Activated CD8-positive, alpha-beta memory T cell treated with anti-CD3 and anti-CD28 coated beads, Interleukin-2, amount 10 ng/mL, durations not matched to agents 7 days and 5 days (primary cell): Measurements from ENCODE around the gene CDK15. TPM values are rescaled to one million over a fixed set of nuclear protein-coding genes. Genes with fewer than 3 reads are reported as not detected.
"Not testable (repeated sequence)": the region's sequence is repeated elsewhere in the genome, so short reads cannot be mapped to it uniquely, and the experiment has no call there.

Experiments used
- ATAC-seq: fragments of 150-1000 bp; cut with Tn5 transposase; one replicate; pipeline ENCODE4 v1.10.0; 2021; ENCODE audit warnings: moderate library complexity
- CTCF ChIA-PET: fragments of 350-600 bp; sonication (Branson Sonifier 250); formaldehyde crosslinking; loops from one replicate; lab custom pipeline; 2021; ENCODE audit warnings: antibody characterized with exemption; lab: Charles Lee
- DNase-seq: peaks from one replicate; pipeline ENCODE4 v3.0.0-alpha.2; 2020
- H3K27ac Mint-ChIP-seq: one replicate; pipeline ENCODE4 v1.8.0; 2021; ENCODE audit warnings: mild to moderate bottlenecking, mixed read lengths
- H3K27me3 Mint-ChIP-seq: one replicate; pipeline ENCODE4 v1.8.0; 2021; ENCODE audit warnings: mixed read lengths
- H3K36me3 Mint-ChIP-seq: one replicate; pipeline ENCODE4 v1.8.0; 2021; ENCODE audit warnings: mild to moderate bottlenecking, mixed read lengths
- H3K4me1 Mint-ChIP-seq: one replicate; pipeline ENCODE4 v1.8.0; 2021; ENCODE audit warnings: mixed read lengths
- H3K4me3 Mint-ChIP-seq: one replicate; pipeline ENCODE4 v1.8.0; 2021; ENCODE audit warnings: mild to moderate bottlenecking, moderate library complexity, mixed read lengths
- H3K9me3 Mint-ChIP-seq: one replicate; pipeline ENCODE4 v1.8.0; 2022; ENCODE audit warnings: low read depth, mixed read lengths
- total RNA-seq, 2 experiments: library from RNA; stranded (reverse); gene quantifications; one replicate each; pipeline ENCODE4 v1.2.3, GENCODE V29; 2021

CDK15 gene
- total RNA-seq, 2 experiments from 2014 or later = not detected

GRCh38 chr2:201821080-201821479 lies 14.7 kb downstream of the CDK15 start:
- Mint-ChIP-seq H3K9me3 (no peaks in the 10 kb centered on the region), H3K36me3 (no peaks in the 10 kb centered on the region), H3K27me3 (peaks cover 14% of the 10 kb centered on the region), H3K4me1 (no peaks in the 10 kb centered on the region), H3K4me3 (no peak overlapping the region), H3K27ac (no peak overlapping the region)
- DNase-seq (no peak), ATAC-seq (no peak)
- CTCF ChIA-PET = no interaction called here

- H3K27me3 Mint-ChIP-seq = peaks cover 20% of the 10 kb centered on the region
- H3K36me3 Mint-ChIP-seq = no peaks in the 10 kb centered on the region
- DNase-seq (no peak), ATAC-seq (no peak)
- no peaks in the 10 kb centered on the region for H3K9me3 Mint-ChIP-seq
- H3K4me1 Mint-ChIP-seq = no peaks in the 10 kb centered on the region
- no peak overlapping the region for H3K27ac Mint-ChIP-seq
- CTCF ChIA-PET = no interaction called here
- H3K4me3 Mint-ChIP-seq = no peak overlapping the region
Measured at GRCh38 chr2:201824212-201824611, 17.9 kb downstream of the CDK15 start.

GRCh38 chr2:201827621-201828020 lies 21.3 kb downstream of the CDK15 start:
- no peaks in the 10 kb centered on the region for H3K36me3 Mint-ChIP-seq
- H3K4me3 Mint-ChIP-seq = no peak overlapping the region
- peaks cover 20% of the 10 kb centered on the region for H3K27me3 Mint-ChIP-seq
- no peak overlapping the region for H3K27ac Mint-ChIP-seq
- no peak for ATAC-seq
- CTCF ChIA-PET = no interaction called here
- H3K9me3 Mint-ChIP-seq = no peaks in the 10 kb centered on the region
- H3K4me1 Mint-ChIP-seq = peaks cover 2% of the 10 kb centered on the region
- DNase-seq = no peak

GRCh38 chr2:201828220-201828619 lies 21.9 kb downstream of the CDK15 start:
- peaks cover 19% of the 10 kb centered on the region for H3K27me3 Mint-ChIP-seq
- H3K4me3 Mint-ChIP-seq = no peak overlapping the region
- ATAC-seq = no peak
- no peaks in the 10 kb centered on the region for H3K36me3 Mint-ChIP-seq
- no peak for DNase-seq
- CTCF ChIA-PET = interaction anchor here (1.2 kb wide), 1 partner anchor 11 kb away, joined by 3 read pairs; no protein-coding TSS in a partner anchor
- H3K9me3 Mint-ChIP-seq = no peaks in the 10 kb centered on the region
- H3K4me1 Mint-ChIP-seq = peaks cover 2% of the 10 kb centered on the region
- H3K27ac Mint-ChIP-seq = no peak overlapping the region

GRCh38 chr2:201830666-201831065 lies 24.3 kb downstream of the CDK15 start:
- H3K27me3 Mint-ChIP-seq = peaks cover 14% of the 10 kb centered on the region
- H3K4me1 Mint-ChIP-seq = peaks cover 2% of the 10 kb centered on the region
- DNase-seq (no peak), ATAC-seq (no peak)
- no peaks in the 10 kb centered on the region for H3K9me3 Mint-ChIP-seq
- no peak overlapping the region for H3K27ac Mint-ChIP-seq
- CTCF ChIA-PET = no interaction called here
- H3K36me3 Mint-ChIP-seq = no peaks in the 10 kb centered on the region
- H3K4me3 Mint-ChIP-seq = no peak overlapping the region

- CTCF ChIA-PET = no interaction called here
- Mint-ChIP-seq H3K4me1 (peaks cover 2% of the 10 kb centered on the region), H3K27ac (no peak overlapping the region), H3K9me3 (no peaks in the 10 kb centered on the region), H3K36me3 (no peaks in the 10 kb centered on the region), H3K4me3 (no peak overlapping the region), H3K27me3 (peaks cover 15% of the 10 kb centered on the region)
- no peak for ATAC-seq
- no peak for DNase-seq
Measured at GRCh38 chr2:201831469-201831868, 25.1 kb downstream of the CDK15 start.

- Mint-ChIP-seq H3K9me3 (no peaks in the 10 kb centered on the region), H3K36me3 (no peaks in the 10 kb centered on the region), H3K27me3 (peaks cover 9% of the 10 kb centered on the region), H3K4me3 (no peak overlapping the region), H3K27ac (no peak overlapping the region), H3K4me1 (peaks cover 2% of the 10 kb centered on the region)
- CTCF ChIA-PET = no interaction called here
- DNase-seq (no peak), ATAC-seq (no peak)
Measured at GRCh38 chr2:201833781-201834180, 27.4 kb downstream of the CDK15 start.

- Mint-ChIP-seq H3K27me3 (peaks cover 15% of the 10 kb centered on the region), H3K4me1 (peaks cover 2% of the 10 kb centered on the region), H3K27ac (no peak overlapping the region), H3K36me3 (no peaks in the 10 kb centered on the region), H3K4me3 (no peak overlapping the region), H3K9me3 (no peaks in the 10 kb centered on the region)
- no peak for DNase-seq
- no peak for ATAC-seq
- CTCF ChIA-PET = no interaction called here
Measured at GRCh38 chr2:201835066-201835465, 28.7 kb downstream of the CDK15 start.

- Mint-ChIP-seq H3K9me3 (peaks cover 5% of the 10 kb centered on the region), H3K36me3 (no peaks in the 10 kb centered on the region), H3K27ac (no peak overlapping the region), H3K4me1 (no peaks in the 10 kb centered on the region), H3K27me3 (peaks cover 16% of the 10 kb centered on the region), H3K4me3 (no peak overlapping the region)
- DNase-seq (no peak), ATAC-seq (no peak)
- CTCF ChIA-PET = interaction anchor here (0.7 to 1.2 kb wide), 2 partner anchors 22 to 573 kb away, joined by 3 read pairs; no protein-coding TSS in a partner anchor
Measured at GRCh38 chr2:201837391-201837790, 31.1 kb downstream of the CDK15 start.

GRCh38 chr2:201837824-201838431 lies 31.6 kb downstream of the CDK15 start:
- no peak overlapping the region for H3K4me3 Mint-ChIP-seq
- CTCF ChIA-PET = interaction anchor here (0.7 to 1.4 kb wide), 3 partner anchors 9 to 574 kb away, joined by 3 read pairs; no protein-coding TSS in a partner anchor
- no peaks in the 10 kb centered on the region for H3K36me3 Mint-ChIP-seq
- H3K9me3 Mint-ChIP-seq = peaks cover 5% of the 10 kb centered on the region
- ATAC-seq = no peak
- DNase-seq = no peak
- no peak overlapping the region for H3K27ac Mint-ChIP-seq
- peaks cover 16% of the 10 kb centered on the region for H3K27me3 Mint-ChIP-seq
- H3K4me1 Mint-ChIP-seq = no peaks in the 10 kb centered on the region

- H3K4me1 Mint-ChIP-seq = no peaks in the 10 kb centered on the region
- peaks cover 5% of the 10 kb centered on the region for H3K9me3 Mint-ChIP-seq
- no peaks in the 10 kb centered on the region for H3K36me3 Mint-ChIP-seq
- no peak overlapping the region for H3K27ac Mint-ChIP-seq
- no peak for DNase-seq
- H3K4me3 Mint-ChIP-seq = no peak overlapping the region
- peaks cover 20% of the 10 kb centered on the region for H3K27me3 Mint-ChIP-seq
- no peak for ATAC-seq
- CTCF ChIA-PET = no interaction called here
Measured at GRCh38 chr2:201839727-201840126, 33.4 kb downstream of the CDK15 start.

GRCh38 chr2:201840726-201841125 lies 34.4 kb downstream of the CDK15 start:
- ATAC-seq (no peak), DNase-seq (no peak)
- Mint-ChIP-seq H3K9me3 (peaks cover 5% of the 10 kb centered on the region), H3K4me3 (no peak overlapping the region), H3K27ac (no peak overlapping the region), H3K36me3 (no peaks in the 10 kb centered on the region), H3K27me3 (peaks cover 20% of the 10 kb centered on the region), H3K4me1 (no peaks in the 10 kb centered on the region)
- CTCF ChIA-PET = no interaction called here

GRCh38 chr2:201842131-201842860 lies 36.0 kb downstream of the CDK15 start:
- CTCF ChIA-PET = no interaction called here
- Mint-ChIP-seq H3K4me1 (no peaks in the 10 kb centered on the region), H3K27me3 (peaks cover 25% of the 10 kb centered on the region), H3K4me3 (no peak overlapping the region), H3K36me3 (no peaks in the 10 kb centered on the region), H3K27ac (no peak overlapping the region), H3K9me3 (peaks cover 5% of the 10 kb centered on the region)
- DNase-seq (no peak), ATAC-seq (no peak)

- H3K36me3 Mint-ChIP-seq, H3K4me1 Mint-ChIP-seq, CTCF ChIA-PET, ATAC-seq, H3K9me3 Mint-ChIP-seq, H3K4me3 Mint-ChIP-seq, H3K27ac Mint-ChIP-seq, DNase-seq: not testable (repeated sequence)
- peaks cover 36% of the 10 kb centered on the region for H3K27me3 Mint-ChIP-seq
Measured at GRCh38 chr2:201844922-201845321, 38.6 kb downstream of the CDK15 start.
